Transverse colon (tissue), 1 donor: Measurements from ENCODE around the gene BRMS1.

ENCODE experiments used
- EP300 ChIP-seq: sonication (generic); formaldehyde crosslinking; IDR thresholded peaks from one replicate; pipeline ENCODE4 v1.6.1; 2017; ENCODE audit warnings: antibody characterized with exemption, low read depth
- POLR2A ChIP-seq: fragments of 450-650 bp; IDR thresholded peaks from one replicate; pipeline ENCODE4 v1.6.1; 2016; ENCODE audit warnings: antibody characterized with exemption, mild to moderate bottlenecking, moderate library complexity

- TF ChIP-seq EP300 (peak; percentile 33), POLR2A (peak; percentile 94)
Measured at GRCh38 chr11:66344550-66345315, at the start of gene BRMS1.
